Thyroid gland (tissue), 4 donors: Measurements from ENCODE around the gene PRKCH. TPM values are rescaled to one million over a fixed set of nuclear protein-coding genes. Genes with fewer than 3 reads are reported as not detected.

Experiments used
- DNase-seq, 2 donors: peaks; one replicate each; pipeline ENCODE4 v3.0.0-alpha.2; 2019
- H3K27ac ChIP-seq, 3 donors: fragments of 200-600 bp; sonication (generic); 1 replicate in 2 of 3; 2 replicates in 1 of 3; pipeline ENCODE4 v1.5.1; 2016 to 2019; ENCODE audit warnings: mild to moderate bottlenecking in 1 of 3, moderate library complexity in 1 of 3
- H3K27me3 ChIP-seq: fragments of 200-600 bp; sonication (generic); one replicate; pipeline ENCODE4 v1.5.1; 2019
- H3K36me3 ChIP-seq, 2 donors: fragments of 200-600 bp; sonication (generic); one replicate each; pipeline ENCODE4 v1.5.1; 2016 to 2019
- H3K4me1 ChIP-seq, 2 donors: fragments of 200-600 bp; sonication (generic); one replicate each; pipeline ENCODE4 v1.5.1; 2017 to 2019
- H3K4me3 ChIP-seq, 3 donors: fragments of 200-600 bp; sonication (generic); replicated peaks in 1 of 3; 1 replicate in 2 of 3; 2 replicates in 1 of 3; pipeline ENCODE4 v1.5.1; 2016; ENCODE audit warnings: mild to moderate bottlenecking in 1 of 3
- H3K9me3 ChIP-seq: fragments of 200-600 bp; sonication (generic); one replicate; pipeline ENCODE4 v1.5.1; 2017
- CTCF ChIP-seq, 6 experiments: fragments of 200-600 bp in 3 of 6; fragments of 450-650 bp in 3 of 6; sonication (generic) in 3 of 6; IDR thresholded peaks; one replicate each; pipeline ENCODE4 v1.5.1; 2016 to 2019; ENCODE audit warnings: antibody characterized with exemption in 6 of 6, mild to moderate bottlenecking in 2 of 6, inconsistent platforms in 1 of 6, moderate library complexity in 1 of 6
- POLR2A ChIP-seq, 2 donors: fragments of 450-650 bp; IDR thresholded peaks; one replicate each; pipeline ENCODE4 v1.6.1; 2017; ENCODE audit warnings: antibody characterized with exemption in 2 of 2, mild to moderate bottlenecking in 2 of 2, moderate library complexity in 1 of 2
- WGBS, 2 donors: methylation state at CpG; one replicate each; pipeline ENCODE4 v1.1.5; 2017; 5-methylcytosine and 5-hydroxymethylcytosine counted together
- intact Hi-C: fragments of 100-400 bp; cut with DNase I; formaldehyde crosslinking; loops from one replicate; pipeline ENCODE4 v1.15.1; 2023
- total RNA-seq, 4 donors: library from RNA; depleted of rRNA; stranded (reverse); fragments of >200 nt; gene quantifications; one replicate each; pipeline ENCODE4 v1.2.3, GENCODE V29; 2016

Gene PRKCH
- total RNA-seq, 4 donors from 2014 or later = 34.0 to 68.7 (median 49.8) TPM

DNA sequence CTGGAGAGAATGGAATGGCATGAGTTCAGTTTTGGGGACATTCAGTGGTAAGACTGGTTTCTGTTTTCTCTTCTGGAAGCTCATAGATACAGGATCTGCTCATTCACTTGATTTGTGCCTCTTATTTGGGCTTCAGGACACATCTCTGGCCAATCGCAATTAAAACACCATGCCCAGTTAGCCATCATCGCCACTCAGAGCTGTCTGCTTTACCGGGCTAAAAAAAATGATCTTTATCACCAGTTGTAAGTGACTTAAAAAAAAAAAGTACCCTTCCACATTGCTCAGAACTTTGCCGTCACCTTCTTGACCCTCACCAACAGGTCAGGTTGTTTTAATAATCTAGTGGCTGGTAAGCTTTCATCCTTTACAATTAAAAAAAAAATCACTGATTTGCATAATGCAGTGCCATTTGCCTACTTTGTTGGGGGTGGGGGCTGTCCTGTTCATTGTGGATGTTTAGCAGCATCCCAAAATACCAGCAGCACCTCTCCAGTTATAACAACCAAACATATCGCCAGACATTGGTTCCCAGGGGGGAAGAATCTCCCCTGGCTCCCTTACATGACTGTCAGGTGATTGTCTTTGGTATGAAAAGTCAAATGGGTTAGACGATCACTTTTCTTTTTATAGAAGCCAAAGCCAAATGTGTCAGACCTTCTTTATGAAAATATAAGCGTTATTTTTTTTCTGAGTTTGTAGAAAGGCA, 150.1 kb downstream of the PRKCH start:
- intact Hi-C loops = no loop called here
- no peak overlapping the region for H3K4me3 ChIP-seq
- no peak for DNase-seq
- H3K4me1 ChIP-seq = peaks cover 6 to 52% of the 10 kb centered on the region in 2 donors
- H3K27ac ChIP-seq = peak overlapping the region in 2 of 3 donors; percentile 57 to 68
- TF ChIP-seq CTCF (IDR thresholded peaks at IDR 0.05) (no peak), POLR2A (IDR thresholded peaks at IDR 0.05) (no peak)
- no peaks in the 10 kb centered on the region for H3K36me3 ChIP-seq
- no peaks in the 10 kb centered on the region for H3K27me3 ChIP-seq
- 76 to 78% methylated on average over 7 of the region's 7 CpGs for WGBS, 2 donors
- no peaks in the 10 kb centered on the region for H3K9me3 ChIP-seq

GRCh38 chr14:61472011-61472672, 150.8 kb downstream of the PRKCH start:
- intact Hi-C loops = no loop called here
- 55 to 77% methylated on average over 8 of the region's 8 CpGs for WGBS, 2 donors
- Histone ChIP-seq H3K27ac (peak overlapping the region in 2 of 3 donors; percentile 52 to 68), H3K4me3 (no peak overlapping the region), H3K4me1 (peaks cover 11 to 57% of the 10 kb centered on the region in 2 donors), H3K27me3 (no peaks in the 10 kb centered on the region), H3K9me3 (no peaks in the 10 kb centered on the region), H3K36me3 (no peaks in the 10 kb centered on the region)
- no peak for DNase-seq
- TF ChIP-seq POLR2A (IDR thresholded peaks at IDR 0.05) = no peak
- TF ChIP-seq CTCF (IDR thresholded peaks at IDR 0.05) = no peak

- no peak for DNase-seq
- Histone ChIP-seq H3K4me3 (no peak overlapping the region), H3K27me3 (no peaks in the 10 kb centered on the region), H3K27ac (peak overlapping the region in 2 of 3 donors; percentile 2 to 52), H3K36me3 (no peaks in the 10 kb centered on the region), H3K9me3 (no peaks in the 10 kb centered on the region), H3K4me1 (peaks cover 19 to 55% of the 10 kb centered on the region in 2 donors)
- intact Hi-C loops = no loop called here
- WGBS, 2 donors = 76 to 89% methylated on average over 3 of the region's 3 CpGs
- TF ChIP-seq POLR2A (IDR thresholded peaks at IDR 0.05) = no peak
Observed at GRCh38 chr14:61472801-61473376, 151.5 kb downstream of the PRKCH start.

GRCh38 chr14:61474015-61474414, 152.6 kb downstream of the PRKCH start:
- Histone ChIP-seq H3K9me3 (no peaks in the 10 kb centered on the region), H3K4me1 (peaks cover 27 to 65% of the 10 kb centered on the region in 2 donors), H3K27me3 (no peaks in the 10 kb centered on the region), H3K36me3 (no peaks in the 10 kb centered on the region), H3K4me3 (no peak overlapping the region), H3K27ac (peak overlapping the region in 1 of 3 donors; percentile 1)
- intact Hi-C loops = no loop called here
- 0% methylated on average over 1 of the region's 1 CpG for WGBS, 2 donors
- no peak for DNase-seq
- TF ChIP-seq CTCF (IDR thresholded peaks at IDR 0.05) = no peak
- TF ChIP-seq POLR2A (IDR thresholded peaks at IDR 0.05) = no peak

- Histone ChIP-seq H3K4me3 (no peak overlapping the region), H3K4me1 (peaks cover 27 to 69% of the 10 kb centered on the region in 2 donors), H3K27me3 (no peaks in the 10 kb centered on the region), H3K9me3 (no peaks in the 10 kb centered on the region), H3K27ac (peak overlapping the region in 2 of 3 donors; percentile 1 to 89), H3K36me3 (no peaks in the 10 kb centered on the region)
- WGBS, 2 donors = 80 to 92% methylated on average over 3 of the region's 3 CpGs
- TF ChIP-seq CTCF (IDR thresholded peaks at IDR 0.05) = no peak
- no peak for TF ChIP-seq POLR2A (IDR thresholded peaks at IDR 0.05)
- DNase-seq = no peak
- intact Hi-C loops = no loop called here
Observed at GRCh38 chr14:61474701-61475100, 153.3 kb downstream of the PRKCH start.
